Right lung (tissue), 5 donors: Measurements from ENCODE around the gene ITGAX. TPM values are rescaled to one million over a fixed set of nuclear protein-coding genes. Genes with fewer than 3 reads are reported as not detected.

Experiments used
- DNase-seq, 2 donors: peaks; one replicate each; pipeline ENCODE4 v3.0.0-alpha.2; 2013
- polyA plus RNA-seq, 5 donors: library from polyadenylated mRNA; unstranded; fragments of 120-200 nt; gene quantifications; one replicate each; pipeline versions ENCODE4 v1.2.1 to v1.2.3, GENCODE V29; 2013; ENCODE audit warnings: inconsistent platforms in 1 of 5, low replicate concordance in 1 of 5; ENCODE audit not compliant: insufficient read length in 5 of 5, insufficient read depth in 1 of 5

ITGAX gene
- polyA plus RNA-seq, 5 donors, result 0.90 to 1.9 (median 1.4) TPM

- no peak for DNase-seq
These were observed 75.5 kb downstream of the ITGAX start for GRCh38 chr16:31430380-31431052.

Other genes with a start within 250 kb of the ITGAX start
- 10 to 100 TPM; 27.8 to 42.2 (median 36.7) TPM for gene BCKDK, start 246.8 kb upstream of the ITGAX start, polyA plus RNA-seq
- gene KAT8, start 237.5 kb upstream of the ITGAX start, polyA plus RNA-seq, result 10 to 100 TPM; 55.8 to 73.0 (median 67.2) TPM
- 100 to 1,000 TPM in 3 of 5 donors, 10 to 100 TPM in 2; 84.0 to 149 (median 119) TPM for gene PRSS8, start 219.4 kb upstream of the ITGAX start, polyA plus RNA-seq
- 1 to 10 TPM; 1.6 to 3.4 (median 2.2) TPM for gene PRSS36, start 205.1 kb upstream of the ITGAX start, polyA plus RNA-seq
- 100 to 1,000 TPM; 673 to 814 (median 691) TPM for gene FUS, start 175.0 kb upstream of the ITGAX start, polyA plus RNA-seq
- gene PYCARD, start 152.4 kb upstream of the ITGAX start, polyA plus RNA-seq, result 10 to 100 TPM; 12.7 to 27.8 (median 14.0) TPM
- 1 to 10 TPM in 1 of 5 donors, under 1 TPM in 4; 0.13 to 2.5 (median 0.15) TPM for gene TRIM72, start 141.1 kb upstream of the ITGAX start, polyA plus RNA-seq
- not detected for gene PYDC1, start 138.0 kb upstream of the ITGAX start, polyA plus RNA-seq
- 1 to 10 TPM; 1.9 to 4.2 (median 3.1) TPM for gene ITGAM, start 95.2 kb upstream of the ITGAX start, polyA plus RNA-seq
- under 1 TPM in 4 of 5 donors, not detected in 1; 0.03 to 0.25 (median 0.04) TPM for gene ITGAD, start 38.2 kb downstream of the ITGAX start, polyA plus RNA-seq
- gene COX6A2, start 73.2 kb downstream of the ITGAX start, polyA plus RNA-seq, result 10 to 100 TPM in 1 of 5 donors, under 1 TPM in 2, not detected in 2; 0.56 to 15.2 (median 0.75) TPM
- gene ZNF843, start 87.6 kb downstream of the ITGAX start, polyA plus RNA-seq, result 1 to 10 TPM; 1.3 to 2.3 (median 2.0) TPM
- 10 to 100 TPM in 3 of 5 donors, 1 to 10 TPM in 2; 7.4 to 17.4 (median 10.1) TPM for gene ARMC5, start 104.3 kb downstream of the ITGAX start, polyA plus RNA-seq
- gene TGFB1I1, start 117.0 kb downstream of the ITGAX start, polyA plus RNA-seq, result 10 to 100 TPM; 52.7 to 90.0 (median 64.1) TPM
- gene SLC5A2, start 127.9 kb downstream of the ITGAX start, polyA plus RNA-seq, result 10 to 100 TPM in 3 of 5 donors, 1 to 10 TPM in 2; 8.6 to 18.9 (median 14.9) TPM
- 10 to 100 TPM; 67.0 to 99.9 (median 88.8) TPM for gene RUSF1, start 153.2 kb downstream of the ITGAX start, polyA plus RNA-seq
- 10 to 100 TPM in 4 of 5 donors, 1 to 10 TPM in 1; 8.0 to 44.8 (median 10.7) TPM for gene AHSP, start 172.7 kb downstream of the ITGAX start, polyA plus RNA-seq